Left ventricle myocardium inferior (tissue), 1 donor: Measurements from ENCODE around the gene CIAO3. TPM values are rescaled to one million over a fixed set of nuclear protein-coding genes. Genes with fewer than 3 reads are reported as not detected.

Experiments
- DNase-seq: peaks from one replicate; pipeline ENCODE4 v3.0.0-alpha.2; 2020
- H3K27ac ChIP-seq: fragments of 200-600 bp; replicated peaks from 2 replicates; pipeline ENCODE4 v1.8.0; 2021
- H3K27me3 ChIP-seq: fragments of 200-600 bp; 2 replicates; pipeline ENCODE4 v1.8.0; 2021; ENCODE audit warnings: low read depth
- H3K36me3 ChIP-seq: fragments of 200-600 bp; 2 replicates; pipeline ENCODE4 v1.8.0; 2021
- H3K4me1 ChIP-seq: fragments of 200-600 bp; 2 replicates; pipeline ENCODE4 v1.8.0; 2021
- H3K4me3 ChIP-seq: fragments of 200-600 bp; 2 replicates; pipeline ENCODE4 v1.8.0; 2021; ENCODE audit warnings: mild to moderate bottlenecking, moderate library complexity
- H3K9me3 ChIP-seq: fragments of 200-600 bp; replicated peaks from 2 replicates; pipeline ENCODE4 v1.8.0; 2021
- intact Hi-C: fragments of 100-400 bp; cut with micrococcal nuclease; formaldehyde crosslinking; loops from one replicate; pipeline ENCODE4 v1.11.0; 2022
- total RNA-seq: library from RNA; stranded (reverse); fragmentation: NEBNext Ultra II Directional; extraction: Animal tissue kit (Norgen Biotek cat#: 25700); gene quantifications from one replicate; pipeline ENCODE4 v1.2.1, GENCODE V29; 2021
- TF ChIP-seq, protein P1 (sequence below): fragments of 200-600 bp; IDR thresholded peaks from 2 replicates; pipeline ENCODE4 v1.8.0; 2021; ENCODE audit warnings: antibody characterized with exemption, mild to moderate bottlenecking, borderline replicate concordance
- donor health status: DM: no; HTN: yes; CAD: no; lungs with severe emphysema.

Gene CIAO3
- total RNA-seq, 1 donor from 2014 or later: 30.3 TPM

DNA sequence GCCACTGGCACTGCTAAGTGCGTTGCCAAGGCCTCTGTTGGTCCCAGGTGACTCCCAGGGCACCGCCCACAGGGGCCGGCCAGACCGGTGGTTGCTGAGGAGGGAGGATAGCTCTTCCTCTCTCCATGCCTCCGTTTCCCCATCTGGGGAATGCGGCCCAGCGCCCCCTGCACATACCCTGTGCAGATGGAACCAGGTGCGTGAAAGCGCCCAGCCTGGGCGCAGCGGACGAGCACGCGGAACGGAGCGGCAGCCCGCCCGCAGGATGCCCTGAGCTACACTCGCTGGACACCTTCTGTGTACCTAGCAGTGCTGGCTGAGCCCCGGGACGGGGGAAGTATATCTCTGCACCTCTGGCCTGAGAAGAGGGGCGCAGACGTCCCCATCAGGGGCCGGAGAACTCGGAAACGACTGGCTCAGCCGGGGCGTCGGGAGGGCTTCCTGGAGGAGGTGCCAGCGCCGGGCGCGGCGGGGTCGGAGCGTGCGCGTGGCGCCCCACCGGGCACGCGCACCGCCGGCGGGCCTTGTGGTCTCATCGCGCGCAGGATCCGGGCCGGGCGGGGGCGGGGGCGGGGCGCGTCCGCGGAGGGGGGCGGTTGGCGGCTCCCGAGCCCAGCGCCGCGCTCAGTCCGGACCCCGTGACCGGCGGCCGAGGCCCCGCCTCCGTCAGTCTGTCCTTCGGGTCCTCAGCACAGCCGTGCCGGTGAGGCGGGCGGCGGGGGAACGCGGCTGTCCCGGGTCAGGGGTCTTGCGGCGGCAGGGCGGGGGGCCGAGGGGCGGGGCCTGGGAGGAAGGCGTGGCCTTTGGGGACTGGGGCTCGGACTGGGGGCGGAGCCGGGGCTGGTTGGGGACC lies 14.1 kb downstream of the CIAO3 start, which contains the start of the genes CCDC78 and HAGHL:
Gene CCDC78 (minus strand): TSS at position 6 of the 853 bp plus-strand sequence. CDS start 76 bp downstream, outside the sequence.
Gene HAGHL (plus strand): TSS at position 669 of the 853 bp plus-strand sequence. CDS start 404 bp downstream, outside the sequence.
- H3K27ac ChIP-seq: no peak within 1 kb of the TSS
- H3K4me1 ChIP-seq: peaks cover 32% of the 10 kb centered on the region
- H3K27me3 ChIP-seq: peaks cover 26% of the 10 kb centered on the region
- peak within 1 kb of the TSS; percentile 75 for H3K4me3 ChIP-seq
- TF ChIP-seq, protein P1, sequence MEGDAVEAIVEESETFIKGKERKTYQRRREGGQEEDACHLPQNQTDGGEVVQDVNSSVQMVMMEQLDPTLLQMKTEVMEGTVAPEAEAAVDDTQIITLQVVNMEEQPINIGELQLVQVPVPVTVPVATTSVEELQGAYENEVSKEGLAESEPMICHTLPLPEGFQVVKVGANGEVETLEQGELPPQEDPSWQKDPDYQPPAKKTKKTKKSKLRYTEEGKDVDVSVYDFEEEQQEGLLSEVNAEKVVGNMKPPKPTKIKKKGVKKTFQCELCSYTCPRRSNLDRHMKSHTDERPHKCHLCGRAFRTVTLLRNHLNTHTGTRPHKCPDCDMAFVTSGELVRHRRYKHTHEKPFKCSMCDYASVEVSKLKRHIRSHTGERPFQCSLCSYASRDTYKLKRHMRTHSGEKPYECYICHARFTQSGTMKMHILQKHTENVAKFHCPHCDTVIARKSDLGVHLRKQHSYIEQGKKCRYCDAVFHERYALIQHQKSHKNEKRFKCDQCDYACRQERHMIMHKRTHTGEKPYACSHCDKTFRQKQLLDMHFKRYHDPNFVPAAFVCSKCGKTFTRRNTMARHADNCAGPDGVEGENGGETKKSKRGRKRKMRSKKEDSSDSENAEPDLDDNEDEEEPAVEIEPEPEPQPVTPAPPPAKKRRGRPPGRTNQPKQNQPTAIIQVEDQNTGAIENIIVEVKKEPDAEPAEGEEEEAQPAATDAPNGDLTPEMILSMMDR: no peak
- H3K36me3 ChIP-seq: peaks cover 5% of the 10 kb centered on the region
- peak; percentile 67 for DNase-seq
- H3K9me3 ChIP-seq: no peaks in the 10 kb centered on the region
- intact Hi-C loops: no loop called here

DNA sequence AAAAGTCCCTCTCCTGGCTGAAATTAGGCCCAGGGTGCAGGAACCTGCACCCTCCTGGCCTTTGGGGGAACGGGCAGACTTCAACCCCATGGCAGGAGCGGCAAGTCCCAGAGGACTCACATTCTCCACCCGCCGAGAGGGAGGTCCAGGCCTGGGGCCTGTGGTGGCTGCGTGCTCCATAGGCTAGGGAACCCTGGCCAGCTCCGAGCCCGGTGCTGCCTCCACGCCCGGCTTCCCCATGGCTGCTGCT lies 14.7 kb downstream of the CIAO3 start:
- no peak for DNase-seq
- Histone ChIP-seq H3K36me3 (peaks cover 5% of the 10 kb centered on the region), H3K27me3 (peaks cover 26% of the 10 kb centered on the region), H3K4me1 (peaks cover 37% of the 10 kb centered on the region), H3K9me3 (no peaks in the 10 kb centered on the region), H3K4me3 (peak overlapping the region; percentile 75), H3K27ac (no peak overlapping the region)
- intact Hi-C loops: no loop called here
- TF ChIP-seq, protein P1: no peak

DNA sequence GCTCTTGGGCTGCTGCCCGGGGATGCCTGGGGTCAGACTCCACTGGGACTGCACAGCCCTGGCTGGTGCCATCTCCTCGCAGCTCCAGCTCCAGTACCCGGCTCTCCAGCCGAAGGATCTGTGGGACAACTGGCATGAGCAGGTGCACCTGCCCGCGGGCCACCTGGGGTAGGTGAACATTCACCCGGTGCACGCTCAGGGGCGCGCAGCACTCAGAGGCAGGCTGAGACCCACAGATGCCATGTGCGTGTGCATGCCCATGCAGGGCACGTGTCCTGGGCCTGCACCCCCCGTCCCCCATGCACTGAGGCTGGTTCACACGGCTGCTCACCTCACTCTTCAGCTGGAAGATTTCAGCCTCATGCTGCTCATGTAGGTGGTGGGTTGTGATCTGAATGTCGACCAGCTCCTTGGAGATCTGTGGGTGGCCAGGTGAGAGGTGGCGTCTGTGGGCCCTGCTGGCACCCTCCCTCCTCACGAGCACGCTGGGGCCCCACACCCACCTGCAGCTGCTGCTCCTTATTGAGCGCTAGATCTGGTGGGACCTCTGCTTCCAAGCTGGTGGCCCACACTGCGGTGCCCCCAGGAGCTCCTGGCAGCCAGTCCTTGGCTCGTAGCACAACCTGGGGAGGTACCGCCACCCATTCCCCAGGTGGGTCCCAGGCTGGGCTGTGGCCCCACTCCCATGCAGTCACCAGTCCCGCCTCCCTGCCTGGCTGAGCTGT lies 15.2 kb downstream of the CIAO3 start:
- TF ChIP-seq, protein P1: no peak
- Histone ChIP-seq H3K27me3 (peaks cover 26% of the 10 kb centered on the region), H3K4me1 (peaks cover 42% of the 10 kb centered on the region), H3K27ac (no peak overlapping the region), H3K36me3 (peaks cover 4% of the 10 kb centered on the region), H3K4me3 (no peak overlapping the region), H3K9me3 (no peaks in the 10 kb centered on the region)
- no peak for DNase-seq
- intact Hi-C loops: no loop called here

DNA sequence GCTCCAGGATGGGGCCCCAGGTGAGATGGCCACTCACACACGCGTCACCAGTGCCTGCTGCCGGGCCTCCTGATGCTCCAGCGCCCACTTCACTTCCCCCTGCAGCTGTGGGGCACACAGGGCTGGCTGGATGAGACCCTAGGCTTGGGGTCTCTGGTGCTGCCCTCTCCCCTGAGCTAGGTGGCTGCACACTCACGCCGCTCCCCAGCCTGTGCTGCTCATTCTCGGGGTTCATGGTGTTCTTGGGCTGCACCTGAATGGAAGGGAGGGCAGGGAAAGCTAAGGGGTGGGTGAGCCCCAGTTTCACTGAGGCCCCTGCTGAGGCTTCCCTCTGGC lies 15.8 kb downstream of the CIAO3 start:
- Histone ChIP-seq H3K4me3 (no peak overlapping the region), H3K4me1 (peaks cover 48% of the 10 kb centered on the region), H3K36me3 (no peaks in the 10 kb centered on the region), H3K9me3 (no peaks in the 10 kb centered on the region), H3K27me3 (peaks cover 26% of the 10 kb centered on the region), H3K27ac (no peak overlapping the region)
- TF ChIP-seq, protein P1: no peak
- DNase-seq: no peak
- intact Hi-C loops: no loop called here

DNA sequence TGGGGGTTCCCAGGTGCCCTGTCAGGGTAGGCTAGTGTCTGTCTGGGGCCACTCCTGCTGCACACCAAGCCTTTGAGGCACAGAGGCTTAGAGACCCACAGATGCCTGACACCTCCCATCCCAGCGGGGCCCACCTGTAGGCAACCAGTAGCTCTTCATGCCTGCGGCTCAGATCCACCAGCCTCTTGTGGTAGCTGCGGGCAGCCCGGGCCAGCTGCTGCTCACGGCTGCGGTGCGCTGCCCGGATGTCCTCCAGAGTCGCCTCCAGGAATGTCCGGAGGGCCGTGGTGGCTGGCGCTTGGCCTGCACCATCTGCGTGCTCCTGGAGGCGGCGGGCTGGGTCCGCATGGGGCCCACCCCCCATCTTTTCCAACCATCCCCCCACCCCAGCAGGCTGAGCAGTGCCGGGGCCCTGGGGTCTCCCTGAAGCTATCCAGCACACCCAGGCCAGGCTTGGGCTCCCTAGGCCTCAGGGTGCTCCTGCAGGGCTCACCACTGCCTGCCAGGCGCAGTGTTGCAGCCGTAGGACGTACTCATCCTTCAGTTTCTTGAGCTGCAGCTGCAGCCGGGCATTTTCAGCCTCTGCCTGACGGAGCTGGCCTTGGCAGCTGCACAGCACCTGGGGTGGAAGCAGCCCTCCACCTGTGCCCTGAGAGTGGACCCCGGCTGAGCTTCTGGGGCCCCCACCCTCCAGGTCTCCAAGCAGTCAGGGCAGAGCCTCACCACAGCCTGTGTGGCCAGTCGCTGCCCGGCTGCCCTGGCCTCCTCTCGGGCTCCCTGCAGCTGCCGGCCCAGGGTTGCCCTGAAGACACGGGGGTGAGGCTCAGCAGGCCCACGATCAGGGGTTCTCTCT lies 16.4 kb downstream of the CIAO3 start:
- Histone ChIP-seq H3K27ac (no peak overlapping the region), H3K4me1 (peaks cover 54% of the 10 kb centered on the region), H3K4me3 (no peak overlapping the region), H3K9me3 (no peaks in the 10 kb centered on the region), H3K36me3 (no peaks in the 10 kb centered on the region), H3K27me3 (peaks cover 26% of the 10 kb centered on the region)
- no peak for DNase-seq
- TF ChIP-seq, protein P1: no peak
- intact Hi-C loops: no loop called here
